ENCODE data around the gene ATP8A2.

Gene ATP8A2

DNA sequence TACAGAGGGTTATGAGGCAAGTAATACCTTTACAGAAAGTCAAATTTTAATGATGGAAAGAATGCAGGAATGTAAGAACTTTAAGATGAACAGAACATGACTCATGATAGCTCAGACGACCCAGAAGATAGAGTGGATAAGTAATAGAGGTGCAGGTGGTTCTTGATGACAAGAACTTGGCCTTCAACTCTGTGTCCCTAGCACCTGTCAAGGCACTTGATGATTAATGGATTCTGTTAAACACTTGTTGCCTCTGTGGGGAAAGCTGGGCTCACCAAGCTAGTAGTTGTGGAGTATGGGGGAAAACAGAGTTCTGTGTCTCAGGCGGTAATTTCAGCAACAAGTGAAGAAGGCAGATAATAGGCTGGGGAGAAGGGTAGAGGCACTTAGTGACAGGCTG, 306.2 kb downstream of the ATP8A2 start:
- TF ChIP-seq, protein P1, sequence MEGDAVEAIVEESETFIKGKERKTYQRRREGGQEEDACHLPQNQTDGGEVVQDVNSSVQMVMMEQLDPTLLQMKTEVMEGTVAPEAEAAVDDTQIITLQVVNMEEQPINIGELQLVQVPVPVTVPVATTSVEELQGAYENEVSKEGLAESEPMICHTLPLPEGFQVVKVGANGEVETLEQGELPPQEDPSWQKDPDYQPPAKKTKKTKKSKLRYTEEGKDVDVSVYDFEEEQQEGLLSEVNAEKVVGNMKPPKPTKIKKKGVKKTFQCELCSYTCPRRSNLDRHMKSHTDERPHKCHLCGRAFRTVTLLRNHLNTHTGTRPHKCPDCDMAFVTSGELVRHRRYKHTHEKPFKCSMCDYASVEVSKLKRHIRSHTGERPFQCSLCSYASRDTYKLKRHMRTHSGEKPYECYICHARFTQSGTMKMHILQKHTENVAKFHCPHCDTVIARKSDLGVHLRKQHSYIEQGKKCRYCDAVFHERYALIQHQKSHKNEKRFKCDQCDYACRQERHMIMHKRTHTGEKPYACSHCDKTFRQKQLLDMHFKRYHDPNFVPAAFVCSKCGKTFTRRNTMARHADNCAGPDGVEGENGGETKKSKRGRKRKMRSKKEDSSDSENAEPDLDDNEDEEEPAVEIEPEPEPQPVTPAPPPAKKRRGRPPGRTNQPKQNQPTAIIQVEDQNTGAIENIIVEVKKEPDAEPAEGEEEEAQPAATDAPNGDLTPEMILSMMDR (IDR thresholded peaks at IDR 0.05; ENCODE audit: insufficient read depth, low read length, poor library complexity, severe bottlenecking), result no peak
- no peak for DNase-seq (ENCODE audit: extremely low read depth, insufficient read length)
- H3K36me3 ChIP-seq (ENCODE audit: control insufficient read depth, insufficient read depth, low read length), result no peaks in the 10 kb centered on the region
- H3K4me3 ChIP-seq (replicated peaks; ENCODE audit: low read depth, low read length), result no peak overlapping the region
- H3K27me3 ChIP-seq (replicated peaks; ENCODE audit: control insufficient read depth, insufficient read depth, low read length), result no peaks in the 10 kb centered on the region

DNA sequence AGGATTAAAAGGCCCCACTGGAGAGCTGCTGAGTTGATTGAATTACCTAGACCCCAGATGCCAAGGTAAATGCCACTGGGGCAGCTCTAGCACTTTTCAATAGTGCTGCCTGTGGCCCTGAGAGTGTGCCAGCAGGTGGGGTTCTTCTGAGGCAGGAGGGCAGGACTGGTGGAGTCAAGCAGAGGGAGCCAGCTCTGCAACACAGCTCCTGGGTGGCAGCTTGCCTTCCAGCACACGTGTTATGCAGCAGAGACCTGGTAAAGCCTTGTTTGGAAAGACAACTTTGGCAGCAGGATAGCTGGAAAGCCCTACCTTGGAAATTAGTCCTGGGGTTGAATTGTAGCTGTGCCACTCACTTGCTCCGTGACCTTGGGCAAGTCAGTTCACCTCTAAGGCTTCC, 306.6 kb downstream of the ATP8A2 start:
- no peak for DNase-seq (ENCODE audit: extremely low read depth, insufficient read length)

DNA sequence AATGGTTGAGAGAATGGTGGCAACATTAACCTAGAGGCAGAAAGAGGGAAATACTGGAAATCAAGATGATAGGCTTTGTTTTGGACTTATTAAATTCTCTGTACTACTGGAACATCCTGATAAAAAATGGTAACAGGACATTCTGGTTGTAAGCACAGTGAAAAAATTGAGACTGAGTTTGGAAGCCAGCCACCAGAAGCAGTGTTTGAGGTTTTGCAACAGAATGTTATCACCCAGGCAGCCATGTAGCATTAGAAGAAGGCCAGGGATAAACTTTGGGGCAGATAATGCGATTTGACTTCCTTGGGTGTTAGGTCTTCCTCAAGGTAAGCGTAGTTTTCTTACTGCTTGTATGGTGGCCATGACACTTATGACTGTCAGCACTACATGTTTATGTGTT, 307.4 kb downstream of the ATP8A2 start:
- no peaks in the 10 kb centered on the region for H3K27me3 ChIP-seq (replicated peaks; ENCODE audit: control insufficient read depth, insufficient read depth, low read length)
- H3K36me3 ChIP-seq (ENCODE audit: control insufficient read depth, insufficient read depth, low read length), result no peaks in the 10 kb centered on the region
- no peak overlapping the region for H3K4me3 ChIP-seq (replicated peaks; ENCODE audit: low read depth, low read length)
- TF ChIP-seq, protein P1 (IDR thresholded peaks at IDR 0.05; ENCODE audit: insufficient read depth, low read length, poor library complexity, severe bottlenecking), result no peak
- DNase-seq (ENCODE audit: extremely low read depth, insufficient read length), result no peak

More for the DNA sequence above, 306.6 kb downstream of the ATP8A2 start:
- H3K4me3 ChIP-seq (replicated peaks; ENCODE audit: low read depth, low read length), result no peak overlapping the region
- TF ChIP-seq, protein P1 (IDR thresholded peaks at IDR 0.05; ENCODE audit: insufficient read depth, low read length, poor library complexity, severe bottlenecking), result peak; percentile 20
- H3K27me3 ChIP-seq (replicated peaks; ENCODE audit: control insufficient read depth, insufficient read depth, low read length), result no peaks in the 10 kb centered on the region
- no peaks in the 10 kb centered on the region for H3K36me3 ChIP-seq (ENCODE audit: control insufficient read depth, insufficient read depth, low read length)

DNA sequence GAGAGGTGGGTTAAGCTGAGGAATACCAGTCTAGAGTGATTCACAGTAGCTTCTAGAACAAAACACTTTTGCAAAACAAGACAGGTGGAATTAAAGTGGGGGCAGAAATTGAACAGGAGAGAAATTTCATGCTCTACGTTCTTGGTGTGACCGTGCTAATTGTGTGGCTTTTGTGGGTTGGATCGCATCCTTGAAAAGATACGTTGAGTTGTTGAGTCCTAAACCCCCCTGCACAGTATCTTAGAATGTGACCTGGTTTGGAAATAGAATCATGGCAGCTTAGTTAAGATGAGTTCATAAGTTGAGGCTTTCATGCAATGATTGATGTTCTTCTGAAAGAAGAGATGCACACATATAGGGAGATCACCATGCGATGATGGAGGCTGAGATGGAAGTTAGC, 308.2 kb downstream of the ATP8A2 start:
- TF ChIP-seq, protein P1 (IDR thresholded peaks at IDR 0.05; ENCODE audit: insufficient read depth, low read length, poor library complexity, severe bottlenecking), result no peak
- Histone ChIP-seq H3K36me3 (ENCODE audit: control insufficient read depth, insufficient read depth, low read length) (no peaks in the 10 kb centered on the region), H3K27me3 (replicated peaks; ENCODE audit: control insufficient read depth, insufficient read depth, low read length) (no peaks in the 10 kb centered on the region), H3K4me3 (replicated peaks; ENCODE audit: low read depth, low read length) (no peak overlapping the region)
- DNase-seq (ENCODE audit: extremely low read depth, insufficient read length), result no peak

DNA sequence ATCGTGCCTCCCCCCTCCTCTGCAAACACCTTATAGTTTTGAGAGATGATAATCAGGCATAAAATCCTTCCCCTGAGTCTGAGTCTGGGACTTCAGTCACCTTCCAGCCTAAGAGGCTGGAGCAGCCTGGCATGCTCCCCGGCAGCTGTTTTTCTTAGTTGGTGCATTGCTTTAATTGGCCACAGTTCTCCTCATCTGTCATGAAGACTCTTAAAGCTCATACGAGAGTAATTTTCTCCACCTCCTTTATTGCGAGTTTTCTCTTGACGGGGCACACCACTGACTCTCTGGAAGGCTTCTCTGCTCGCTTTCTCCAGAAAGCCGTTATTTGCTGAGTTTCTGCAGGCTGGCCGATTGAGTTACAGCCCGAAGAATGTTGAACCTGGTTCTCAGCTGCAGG, 310.5 kb downstream of the ATP8A2 start:
- Histone ChIP-seq H3K27me3 (replicated peaks; ENCODE audit: control insufficient read depth, insufficient read depth, low read length) (no peaks in the 10 kb centered on the region), H3K36me3 (ENCODE audit: control insufficient read depth, insufficient read depth, low read length) (no peaks in the 10 kb centered on the region), H3K4me3 (replicated peaks; ENCODE audit: low read depth, low read length) (no peak overlapping the region)
- no peak for DNase-seq (ENCODE audit: extremely low read depth, insufficient read length)
- TF ChIP-seq, protein P1 (IDR thresholded peaks at IDR 0.05; ENCODE audit: insufficient read depth, low read length, poor library complexity, severe bottlenecking), result no peak

DNA sequence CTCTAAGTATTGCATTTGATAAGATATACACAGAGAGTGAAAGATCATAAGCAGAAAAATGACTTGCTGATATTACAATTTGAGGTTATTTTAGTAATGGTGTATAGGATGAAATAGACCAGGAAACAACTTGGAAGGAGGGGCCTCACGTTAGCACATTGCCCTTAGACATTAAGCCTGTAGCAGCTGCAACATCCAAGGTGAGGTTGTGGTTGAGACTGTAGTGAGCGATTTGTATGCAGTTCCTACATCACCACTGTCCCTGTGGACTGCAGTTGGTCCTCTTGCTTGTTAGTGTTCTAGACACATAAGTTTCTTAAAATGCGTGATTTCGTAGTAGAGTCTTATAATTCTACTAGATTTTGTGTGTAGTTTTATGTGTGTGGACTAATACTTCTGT, 311.3 kb downstream of the ATP8A2 start:
- TF ChIP-seq, protein P1 (IDR thresholded peaks at IDR 0.05; ENCODE audit: insufficient read depth, low read length, poor library complexity, severe bottlenecking), result no peak
- no peak overlapping the region for H3K4me3 ChIP-seq (replicated peaks; ENCODE audit: low read depth, low read length)
- H3K27me3 ChIP-seq (replicated peaks; ENCODE audit: control insufficient read depth, insufficient read depth, low read length), result no peaks in the 10 kb centered on the region
- no peaks in the 10 kb centered on the region for H3K36me3 ChIP-seq (ENCODE audit: control insufficient read depth, insufficient read depth, low read length)
- no peak for DNase-seq (ENCODE audit: extremely low read depth, insufficient read length)

Data from GM06990 (cell line).